ENCODE results near the gene SLC41A2.

SLC41A2 gene

DNA sequence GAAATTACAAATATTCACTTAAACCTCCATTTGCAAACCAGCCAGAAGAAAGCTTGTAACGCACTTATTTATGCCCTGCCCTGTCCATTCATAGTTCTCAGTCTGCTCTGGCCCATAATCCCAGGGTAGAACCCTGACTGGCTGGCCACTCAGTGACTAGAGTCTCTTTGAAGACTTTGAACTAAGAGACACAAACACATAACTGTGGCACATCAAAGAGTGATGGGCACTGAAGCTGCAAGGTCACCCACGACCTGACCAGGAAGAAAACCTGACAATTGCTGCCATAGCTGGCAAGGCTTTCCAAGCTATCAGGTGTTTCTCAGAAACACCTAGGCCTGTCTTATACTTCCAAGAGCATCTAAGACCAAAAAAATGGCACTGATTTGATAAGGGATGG is 28.7 kb downstream of the SLC41A2 start:
- no peak for DNase-seq (ENCODE audit: low read depth)

DNA sequence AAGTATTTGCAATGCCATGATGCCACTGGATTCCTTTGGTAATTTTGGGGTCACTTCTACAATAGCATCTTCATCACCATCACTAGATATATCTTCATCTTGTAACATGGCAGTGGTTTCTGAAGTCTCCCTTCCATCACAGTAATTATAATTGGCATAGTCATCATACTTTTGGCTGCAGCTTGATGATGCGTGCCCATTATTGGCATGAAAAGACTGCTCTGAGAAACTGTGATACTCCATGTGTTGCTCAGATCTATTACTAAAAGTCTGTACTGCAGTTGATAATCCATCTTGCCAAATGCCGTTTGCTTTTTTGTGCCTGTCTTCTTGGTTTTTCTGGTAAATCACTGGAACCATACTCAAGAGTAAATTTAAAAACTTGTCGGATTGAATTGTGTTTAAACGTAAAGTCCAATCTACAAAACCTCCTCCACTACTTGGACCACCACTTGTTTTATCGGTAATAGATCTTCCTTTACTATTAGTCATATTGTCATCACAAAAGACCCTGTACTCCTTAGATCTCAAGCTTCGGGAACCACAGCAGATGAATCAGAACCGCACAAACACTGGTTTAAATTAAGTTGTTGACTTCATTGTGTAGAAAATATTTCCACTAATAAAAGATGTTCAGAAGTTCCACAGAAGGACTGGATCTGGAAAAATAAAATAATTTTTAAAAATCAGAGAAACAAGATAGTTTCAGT is 29.9 kb downstream of the SLC41A2 start:
- no peak for DNase-seq (ENCODE audit: low read depth)

DNA sequence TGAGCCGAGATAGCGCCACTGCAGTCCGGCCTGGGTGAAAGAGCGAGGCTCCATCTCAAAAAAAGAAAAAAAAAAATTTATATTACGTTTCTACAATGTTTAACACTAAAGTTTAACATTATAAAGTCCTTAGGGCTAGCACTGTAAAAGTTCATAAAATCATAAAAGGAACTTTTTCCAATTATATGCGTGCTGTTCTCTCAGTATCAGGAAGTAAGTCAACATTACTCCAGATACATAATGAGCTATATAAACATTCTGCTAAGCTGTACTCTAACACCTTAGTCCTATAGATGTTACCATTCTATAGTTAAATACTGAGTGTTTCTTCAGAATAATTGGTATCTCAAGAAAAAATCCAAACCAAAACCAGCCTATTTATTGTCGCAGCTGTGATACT is 32.6 kb downstream of the SLC41A2 start:
- no peak for DNase-seq (ENCODE audit: low read depth)

DNA sequence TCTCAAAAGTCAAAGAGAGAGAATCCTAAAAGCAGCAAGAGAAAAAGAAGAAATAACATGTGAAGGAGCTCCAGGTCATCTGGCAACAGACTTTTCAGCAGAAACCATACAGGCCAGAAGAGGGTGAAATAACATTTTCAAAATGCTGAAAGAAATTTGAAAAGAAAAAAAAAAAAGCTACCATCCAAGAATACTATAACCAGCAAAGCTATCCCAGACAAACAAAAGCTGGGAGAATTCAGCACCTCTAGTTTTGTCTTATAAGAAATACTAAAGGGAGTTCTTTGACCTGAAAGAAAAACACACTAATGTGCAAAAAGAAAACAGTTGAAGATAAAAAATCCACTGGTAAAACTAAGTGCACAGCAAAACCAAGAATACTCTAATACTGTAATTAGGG is 36.8 kb downstream of the SLC41A2 start:
- no peak for DNase-seq (ENCODE audit: low read depth)

DNA sequence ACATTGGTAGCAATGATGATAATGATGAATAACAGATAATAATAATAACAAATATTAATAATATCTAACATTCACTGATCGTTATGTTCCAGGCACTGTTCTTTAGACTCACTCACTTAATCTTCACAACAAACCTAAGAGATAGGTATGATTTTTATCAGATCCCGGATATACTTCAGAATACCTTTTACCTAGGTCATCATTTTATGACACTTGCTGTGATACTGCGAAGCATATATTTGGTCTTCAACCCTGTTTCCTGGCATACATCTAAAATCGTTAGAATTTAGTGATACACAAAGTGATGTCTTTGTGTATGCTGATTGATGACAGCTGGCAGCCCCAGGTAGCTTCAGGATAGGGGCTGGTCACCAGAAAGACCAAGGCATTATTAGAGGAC is 46.1 kb downstream of the SLC41A2 start:
- DNase-seq (ENCODE audit: low read depth), result no peak

DNA sequence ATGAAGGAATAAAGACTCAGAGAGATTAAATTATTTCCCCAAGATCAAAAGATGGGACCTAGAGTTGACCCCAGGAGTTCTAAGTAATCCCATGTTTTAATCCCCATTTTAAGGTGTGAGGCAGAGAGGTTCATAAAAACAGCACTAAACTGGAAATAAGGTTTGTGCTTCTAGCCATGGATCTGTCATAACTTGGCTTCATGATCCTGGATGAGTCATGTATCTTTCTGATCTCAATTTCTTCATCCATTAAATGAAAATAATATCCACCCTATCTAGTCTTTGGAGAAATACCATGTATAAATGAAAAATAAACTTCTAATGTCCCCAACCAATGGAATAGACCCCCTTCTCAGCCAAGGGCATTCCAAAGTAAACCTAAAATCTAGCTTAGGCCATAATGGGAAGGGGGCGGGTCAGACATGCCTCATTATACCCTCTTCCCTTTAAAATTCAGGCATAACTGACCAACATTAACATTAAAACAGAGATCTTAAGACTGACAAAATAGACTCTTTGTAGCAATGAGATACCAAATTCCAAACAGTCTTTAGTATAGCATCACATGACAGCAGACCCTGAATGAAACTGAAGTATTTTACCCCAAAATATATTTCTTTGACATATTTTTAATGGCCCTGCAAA is 47.8 kb downstream of the SLC41A2 start:
- DNase-seq (ENCODE audit: low read depth), result no peak

DNA sequence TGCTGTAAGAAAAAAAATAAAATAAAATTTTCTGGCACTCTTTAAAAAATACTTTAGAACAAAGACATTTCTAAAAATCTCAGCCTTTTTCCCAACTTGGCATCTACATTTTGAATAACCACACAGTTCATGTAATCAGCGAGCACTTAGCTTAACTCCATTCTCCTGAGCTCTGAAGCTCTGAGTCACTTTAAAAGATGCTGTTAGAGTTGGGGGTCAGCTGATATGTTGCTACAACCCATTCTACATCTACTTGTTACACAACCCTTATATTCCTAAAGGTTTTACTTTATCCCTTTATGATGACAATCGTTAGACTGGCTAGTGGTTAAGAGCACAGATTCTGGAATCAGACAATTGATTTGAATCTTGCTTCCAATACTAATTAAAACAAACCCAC is 48.3 kb downstream of the SLC41A2 start:
- DNase-seq (ENCODE audit: low read depth), result no peak

All from stimulated activated CD8-positive, alpha-beta memory T cell treated with anti-CD3 and anti-CD28 coated beads, Interleukin-4, amount 100 ng/mL, for 24 hours (primary cell).